ENCODE data around the gene DSC2.

Gene DSC2

DNA sequence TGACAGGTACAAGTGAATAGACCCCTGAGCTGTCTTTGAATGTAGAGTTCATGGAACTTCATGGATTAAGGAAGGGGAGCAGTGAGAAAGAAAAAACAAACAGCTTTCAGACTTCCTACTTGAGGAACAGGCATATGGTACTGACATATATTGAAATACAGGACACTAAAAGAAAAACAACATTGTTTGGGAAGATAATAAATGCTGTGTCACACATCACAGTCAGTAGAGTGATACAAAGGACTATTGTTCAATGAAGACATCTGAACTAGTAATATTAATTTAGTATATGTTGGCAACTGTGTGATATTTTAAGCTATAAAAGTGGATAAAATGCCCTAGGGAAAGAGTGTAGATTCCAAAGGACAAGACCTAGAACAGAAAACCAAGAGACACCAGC, 3.3 kb downstream of the DSC2 start:
- DNase-seq (ENCODE audit: low read depth in 1 of 2, low spot score in 1 of 2) = no peak

GRCh38 chr18:31097666-31098065, 4.6 kb downstream of the DSC2 start:
- DNase-seq (ENCODE audit: low read depth in 1 of 2, low spot score in 1 of 2) = no peak

- DNase-seq (ENCODE audit: low read depth in 1 of 2, low spot score in 1 of 2) = no peak
Observed at GRCh38 chr18:31093880-31094279, 8.3 kb downstream of the DSC2 start.

DNA sequence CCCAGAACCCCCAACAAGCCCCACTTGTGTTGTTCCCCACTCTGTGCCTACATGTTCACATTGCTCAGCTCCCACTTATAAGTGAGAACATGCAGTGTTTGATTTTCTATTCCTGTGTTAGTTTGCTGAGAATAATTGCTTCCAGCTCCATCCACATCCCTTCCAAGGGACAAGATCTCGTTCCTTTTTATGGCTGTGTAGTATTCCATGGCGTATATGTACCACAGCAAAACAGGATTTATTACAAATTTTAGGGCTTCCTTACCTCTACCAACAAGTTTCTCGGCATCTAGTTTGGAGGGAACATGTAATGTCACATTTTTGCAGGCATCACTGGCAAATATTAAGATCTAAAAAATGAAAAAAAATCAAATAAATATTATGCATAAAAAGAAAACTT, 8.9 kb downstream of the DSC2 start:
- DNase-seq (ENCODE audit: low read depth in 1 of 2, low spot score in 1 of 2) = no peak

- DNase-seq (ENCODE audit: low read depth in 1 of 2, low spot score in 1 of 2) = no peak
Observed at GRCh38 chr18:31091350-31091749, 10.9 kb downstream of the DSC2 start.

GRCh38 chr18:31088532-31088931, 13.7 kb downstream of the DSC2 start:
- no peak for DNase-seq (ENCODE audit: low read depth in 1 of 2, low spot score in 1 of 2)

- no peak for DNase-seq (ENCODE audit: low read depth in 1 of 2, low spot score in 1 of 2)
Observed at GRCh38 chr18:31079973-31080372, 22.2 kb downstream of the DSC2 start.

GRCh38 chr18:31077878-31078277, 24.3 kb downstream of the DSC2 start:
- DNase-seq (ENCODE audit: low read depth in 1 of 2, low spot score in 1 of 2) = no peak

DNA sequence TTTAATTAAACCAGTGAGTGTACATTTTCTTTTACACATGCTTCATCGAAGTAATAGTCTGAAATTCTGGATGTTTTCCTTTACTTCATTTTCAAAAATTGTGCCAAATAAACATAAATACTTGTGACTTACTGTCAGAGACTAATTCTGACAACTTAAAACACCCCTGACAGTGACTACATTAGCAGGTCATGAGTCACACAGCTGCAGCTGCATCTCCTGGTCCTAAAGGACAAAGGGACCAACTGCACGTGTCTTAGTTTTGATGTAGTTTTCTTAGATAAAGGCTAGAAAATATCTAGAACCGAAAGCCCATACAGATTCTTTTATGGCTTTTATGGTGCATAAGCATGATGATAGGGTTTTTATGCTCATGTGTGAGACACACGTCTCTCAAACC, 30.0 kb downstream of the DSC2 start:
- DNase-seq (ENCODE audit: low read depth in 1 of 2, low spot score in 1 of 2) = no peak

DNA sequence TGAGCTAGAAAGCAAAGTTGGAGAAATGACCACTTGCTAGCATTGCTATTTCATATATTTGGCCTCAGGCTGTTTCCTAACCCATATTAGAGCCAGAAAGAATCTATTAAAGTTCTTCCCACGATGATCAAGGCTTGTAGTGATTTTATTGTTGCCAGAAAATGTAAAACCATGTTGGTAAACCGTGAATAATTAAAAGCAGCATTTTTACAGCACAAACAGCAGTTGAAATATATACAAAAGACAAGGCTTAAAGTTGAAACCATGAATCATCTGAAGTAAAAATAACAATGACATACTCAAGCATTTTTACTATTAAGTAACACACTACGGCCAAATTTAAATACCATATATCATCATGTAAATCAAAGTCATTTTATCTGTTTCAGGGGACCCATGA, 32.0 kb downstream of the DSC2 start:
- no peak for DNase-seq (ENCODE audit: low read depth in 1 of 2, low spot score in 1 of 2)

GRCh38 chr18:31066266-31066665, 36.0 kb downstream of the DSC2 start:
- no peak for DNase-seq (ENCODE audit: low read depth in 1 of 2, low spot score in 1 of 2)

GRCh38 chr18:31065036-31065773, 37.0 kb downstream of the DSC2 start:
- DNase-seq (ENCODE audit: low read depth in 1 of 2, low spot score in 1 of 2) = no peak

GRCh38 chr18:31064130-31064529, 38.1 kb downstream of the DSC2 start:
- no peak for DNase-seq (ENCODE audit: low read depth in 1 of 2, low spot score in 1 of 2)

GRCh38 chr18:31061945-31062344, 40.3 kb downstream of the DSC2 start:
- no peak for DNase-seq (ENCODE audit: low read depth in 1 of 2, low spot score in 1 of 2)

- no peak for DNase-seq (ENCODE audit: low read depth in 1 of 2, low spot score in 1 of 2)
Observed at GRCh38 chr18:31058897-31059296, 43.3 kb downstream of the DSC2 start.

DNA sequence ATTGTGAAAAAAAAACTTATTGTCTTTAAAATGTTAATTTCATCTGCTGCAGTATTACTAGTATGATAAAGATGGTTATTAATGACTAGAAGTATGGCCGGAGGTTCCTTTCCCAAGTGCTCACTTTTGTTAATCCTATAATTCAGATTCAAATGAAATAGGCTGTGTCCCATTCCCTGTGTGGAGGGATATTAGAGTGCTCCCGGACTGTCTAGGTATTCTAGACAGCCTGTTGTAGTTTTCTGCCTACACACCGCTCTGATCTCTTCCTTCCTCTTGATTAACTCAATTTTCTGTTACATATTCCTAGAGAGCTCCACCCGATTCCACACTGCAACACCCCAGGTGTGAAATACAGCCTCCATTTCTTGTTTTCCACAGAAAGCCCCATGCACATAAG, 44.3 kb downstream of the DSC2 start:
- no peak for DNase-seq (ENCODE audit: low read depth in 1 of 2, low spot score in 1 of 2)

- no peak for DNase-seq (ENCODE audit: low read depth in 1 of 2, low spot score in 1 of 2)
Observed at GRCh38 chr18:31057051-31057450, 45.2 kb downstream of the DSC2 start.

DNA sequence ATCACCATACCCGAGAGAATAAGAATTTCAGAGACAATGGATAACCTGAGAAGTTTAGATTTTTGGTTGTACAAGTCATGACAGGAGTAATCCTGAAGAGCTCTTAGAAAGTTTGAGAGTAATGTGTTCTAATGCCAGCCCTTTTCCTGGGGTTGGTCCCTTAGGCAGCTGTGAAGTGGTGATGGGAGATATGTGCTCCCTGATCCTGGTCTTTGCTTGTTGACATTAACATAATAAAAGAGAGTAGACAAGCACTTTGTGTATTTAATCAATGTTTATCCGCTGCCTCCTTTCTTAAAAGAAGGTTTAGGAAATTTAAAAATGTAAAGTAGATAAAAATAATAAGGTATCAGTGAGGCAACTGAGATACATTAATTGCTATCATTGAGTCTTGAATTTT, 45.9 kb downstream of the DSC2 start:
- no peak for DNase-seq (ENCODE audit: low read depth in 1 of 2, low spot score in 1 of 2)

DNA sequence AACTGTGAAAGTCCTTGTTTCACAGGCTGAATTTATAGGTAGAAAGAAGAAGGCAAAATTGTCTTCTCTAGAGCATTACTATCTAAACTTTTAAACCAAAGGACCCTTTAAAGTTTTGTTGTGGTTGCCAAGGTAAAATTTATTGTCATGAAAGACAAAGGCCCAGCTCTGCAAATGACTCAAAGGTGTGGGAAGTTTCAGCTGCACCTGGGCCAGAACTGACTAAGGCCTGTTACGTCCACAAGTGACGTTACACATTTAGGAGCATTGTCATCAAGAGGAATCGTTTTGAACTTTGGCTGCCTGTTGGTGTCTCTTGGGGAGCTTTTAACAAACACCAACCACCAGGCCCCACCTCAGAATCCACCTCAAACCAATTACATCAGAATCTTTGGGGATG, 51.6 kb downstream of the DSC2 start:
- no peak for DNase-seq (ENCODE audit: low read depth in 1 of 2, low spot score in 1 of 2)

DNA sequence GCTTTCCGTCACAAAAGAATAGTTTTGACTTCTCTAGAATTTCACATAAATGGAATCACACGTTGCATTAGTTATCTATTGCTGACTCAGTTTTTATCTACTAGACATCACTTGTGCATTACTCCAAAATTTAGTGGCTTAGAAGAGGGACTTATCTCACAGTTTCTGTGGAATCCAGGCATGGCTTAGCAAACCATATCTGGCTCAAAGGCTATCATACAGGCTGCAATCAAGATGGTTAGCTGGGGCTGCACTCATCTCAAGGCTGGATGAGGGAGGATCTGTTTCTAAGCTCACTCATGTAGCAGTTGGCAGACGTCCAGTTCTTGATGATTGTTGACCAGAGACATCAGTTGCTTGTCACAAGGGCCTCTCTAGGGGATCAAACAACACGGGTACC, 53.0 kb downstream of the DSC2 start:
- no peak for DNase-seq (ENCODE audit: low read depth in 1 of 2, low spot score in 1 of 2)

GRCh38 chr18:31048216-31048615, 54.0 kb downstream of the DSC2 start:
- DNase-seq (ENCODE audit: low read depth in 1 of 2, low spot score in 1 of 2) = no peak

DNA sequence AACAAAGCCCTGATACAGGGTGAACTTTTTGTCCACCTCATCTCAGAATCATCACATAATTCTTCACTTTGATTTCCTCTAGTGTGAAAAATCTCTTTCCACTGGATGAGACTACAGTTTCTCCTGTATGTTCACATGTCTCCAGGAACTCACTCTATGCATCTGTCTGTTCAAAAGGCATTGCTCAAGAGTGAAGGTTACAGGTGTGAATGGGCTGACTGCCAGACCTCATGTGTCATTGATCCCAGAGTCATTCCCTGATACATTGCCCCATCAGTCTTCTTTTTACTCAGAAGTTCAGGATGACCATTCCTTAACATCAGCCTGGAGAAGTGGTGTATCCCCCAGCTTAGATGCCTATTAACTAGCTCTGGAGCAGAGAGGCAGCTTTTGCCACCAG, 55.3 kb downstream of the DSC2 start:
- DNase-seq (ENCODE audit: low read depth in 1 of 2, low spot score in 1 of 2) = no peak

DNA sequence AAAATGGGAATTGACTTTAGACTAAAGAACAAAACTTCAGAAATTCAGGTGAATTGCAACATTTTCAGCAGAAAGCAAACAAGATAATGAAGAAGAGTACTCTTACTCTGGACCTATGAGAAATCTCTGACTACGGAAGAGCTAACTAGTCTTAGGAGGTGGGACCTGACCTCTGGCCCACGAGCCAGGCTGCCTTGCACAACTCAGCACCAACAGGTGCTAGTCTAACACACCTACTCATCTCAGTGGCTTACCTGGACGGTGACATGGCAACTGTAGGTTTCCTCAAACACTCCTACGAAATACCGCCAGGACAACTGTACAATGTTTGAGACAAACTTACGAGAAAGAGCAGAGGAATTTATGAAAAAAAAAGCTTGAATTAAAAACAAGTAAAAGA, 56.6 kb downstream of the DSC2 start:
- no peak for DNase-seq (ENCODE audit: low read depth in 1 of 2, low spot score in 1 of 2)

DNA sequence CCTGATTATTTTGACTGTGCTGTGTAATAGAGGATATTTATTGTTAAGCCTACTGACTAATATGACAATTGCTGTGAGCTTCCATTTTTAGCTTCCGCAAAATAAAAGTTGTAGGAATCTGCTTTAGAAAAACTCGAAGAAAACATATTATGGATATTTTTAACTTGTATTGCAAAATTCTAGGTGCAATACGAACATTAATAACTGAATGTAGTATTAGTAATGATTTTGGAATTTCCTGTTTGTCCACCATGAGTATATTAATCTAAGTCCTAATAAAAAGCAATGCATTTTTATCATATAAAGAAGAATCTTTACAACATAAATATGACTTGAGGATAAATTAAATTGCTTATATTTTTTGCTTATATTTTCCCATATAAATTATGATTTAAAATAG, 57.3 kb downstream of the DSC2 start:
- no peak for DNase-seq (ENCODE audit: low read depth in 1 of 2, low spot score in 1 of 2)

Data from activated T-helper 1 cell treated with anti-CD3 and anti-CD28 coated beads, Interleukin-2, amount 50 U/mL, for 16 hours (primary cell).